ENCODE measurements around the gene MCC.

DNA sequence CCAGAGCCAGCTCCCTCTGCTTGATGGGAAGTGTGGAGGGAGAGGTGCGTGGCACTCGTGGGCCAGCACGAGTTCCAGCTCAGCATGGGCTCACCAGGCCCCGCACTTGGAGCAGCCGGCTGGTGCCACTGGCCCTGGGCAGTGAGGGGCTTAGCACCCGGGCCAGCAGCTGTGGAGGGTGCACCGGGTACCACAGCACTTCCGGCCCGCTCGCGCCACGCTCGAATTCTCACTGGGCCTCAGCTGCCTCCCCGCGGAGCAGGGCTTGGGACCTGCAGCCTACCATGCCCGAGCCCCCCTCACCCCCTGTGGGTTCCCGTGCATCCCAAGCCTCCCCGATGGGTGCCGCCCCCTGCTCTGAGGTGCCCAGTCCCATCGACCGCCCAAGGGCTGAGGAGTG, 413.2 kb downstream of the MCC start:
- TF ChIP-seq, protein P1, sequence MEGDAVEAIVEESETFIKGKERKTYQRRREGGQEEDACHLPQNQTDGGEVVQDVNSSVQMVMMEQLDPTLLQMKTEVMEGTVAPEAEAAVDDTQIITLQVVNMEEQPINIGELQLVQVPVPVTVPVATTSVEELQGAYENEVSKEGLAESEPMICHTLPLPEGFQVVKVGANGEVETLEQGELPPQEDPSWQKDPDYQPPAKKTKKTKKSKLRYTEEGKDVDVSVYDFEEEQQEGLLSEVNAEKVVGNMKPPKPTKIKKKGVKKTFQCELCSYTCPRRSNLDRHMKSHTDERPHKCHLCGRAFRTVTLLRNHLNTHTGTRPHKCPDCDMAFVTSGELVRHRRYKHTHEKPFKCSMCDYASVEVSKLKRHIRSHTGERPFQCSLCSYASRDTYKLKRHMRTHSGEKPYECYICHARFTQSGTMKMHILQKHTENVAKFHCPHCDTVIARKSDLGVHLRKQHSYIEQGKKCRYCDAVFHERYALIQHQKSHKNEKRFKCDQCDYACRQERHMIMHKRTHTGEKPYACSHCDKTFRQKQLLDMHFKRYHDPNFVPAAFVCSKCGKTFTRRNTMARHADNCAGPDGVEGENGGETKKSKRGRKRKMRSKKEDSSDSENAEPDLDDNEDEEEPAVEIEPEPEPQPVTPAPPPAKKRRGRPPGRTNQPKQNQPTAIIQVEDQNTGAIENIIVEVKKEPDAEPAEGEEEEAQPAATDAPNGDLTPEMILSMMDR (IDR thresholded peaks at IDR 0.05): no peak
- no peak for TF ChIP-seq POLR2A (IDR thresholded peaks at IDR 0.05)

All from uterus (tissue), 2 donors.